Activated CD8-positive, alpha-beta memory T cell treated with anti-CD3 and anti-CD28 coated beads, Interleukin-2, amount 50 U/mL, for 1 hour (primary cell): Measurements from ENCODE around the gene TEAD1.

Experiments
- DNase-seq: peaks from one replicate; pipeline ENCODE4 v3.0.0-alpha.2; 2020; ENCODE audit errors: extremely low read depth

Gene TEAD1

GRCh38 chr11:12897867-12898266 lies 223.6 kb downstream of the TEAD1 start:
- DNase-seq = no peak

DNA sequence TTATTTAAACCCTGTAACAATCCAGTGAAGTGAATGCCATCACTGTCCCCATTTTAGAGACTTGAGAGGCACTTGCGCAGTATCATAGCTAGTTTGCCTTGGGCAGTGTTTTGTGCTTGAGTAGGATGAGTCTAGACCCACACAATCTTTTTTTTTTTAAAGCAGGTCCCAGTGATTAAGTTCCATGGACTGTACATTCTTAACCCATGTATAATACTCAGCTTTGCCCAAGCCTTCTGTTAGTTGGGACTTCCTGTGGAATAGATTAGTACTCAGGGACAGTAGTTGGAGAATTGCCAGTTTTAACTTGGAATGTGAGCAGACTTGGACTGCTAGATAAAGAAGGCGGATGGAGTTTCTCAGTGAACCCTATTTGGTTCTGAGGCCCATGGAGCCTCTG lies 226.3 kb downstream of the TEAD1 start:
- no peak for DNase-seq

DNA sequence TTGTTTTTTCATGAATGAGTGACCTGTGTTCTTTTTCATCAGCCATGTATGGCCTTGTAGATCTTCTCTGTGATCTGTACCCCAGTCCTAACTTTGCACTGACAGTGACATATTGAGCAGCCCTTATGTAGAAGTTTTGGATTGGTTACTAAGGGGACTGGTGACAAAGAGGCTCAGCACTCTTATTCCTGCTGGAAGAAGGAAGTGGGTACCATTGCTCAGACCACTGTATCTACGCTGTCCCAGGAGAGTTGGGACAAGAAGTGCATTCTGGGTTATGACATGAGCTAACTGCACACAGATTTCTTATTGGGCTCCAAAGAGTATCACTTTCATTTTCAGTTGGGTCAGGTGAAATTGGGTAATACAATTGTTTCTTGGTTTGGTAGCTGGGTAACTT lies 227.1 kb downstream of the TEAD1 start:
- DNase-seq = no peak

- DNase-seq = no peak
Measured at GRCh38 chr11:12901874-12902481, 227.8 kb downstream of the TEAD1 start.

DNA sequence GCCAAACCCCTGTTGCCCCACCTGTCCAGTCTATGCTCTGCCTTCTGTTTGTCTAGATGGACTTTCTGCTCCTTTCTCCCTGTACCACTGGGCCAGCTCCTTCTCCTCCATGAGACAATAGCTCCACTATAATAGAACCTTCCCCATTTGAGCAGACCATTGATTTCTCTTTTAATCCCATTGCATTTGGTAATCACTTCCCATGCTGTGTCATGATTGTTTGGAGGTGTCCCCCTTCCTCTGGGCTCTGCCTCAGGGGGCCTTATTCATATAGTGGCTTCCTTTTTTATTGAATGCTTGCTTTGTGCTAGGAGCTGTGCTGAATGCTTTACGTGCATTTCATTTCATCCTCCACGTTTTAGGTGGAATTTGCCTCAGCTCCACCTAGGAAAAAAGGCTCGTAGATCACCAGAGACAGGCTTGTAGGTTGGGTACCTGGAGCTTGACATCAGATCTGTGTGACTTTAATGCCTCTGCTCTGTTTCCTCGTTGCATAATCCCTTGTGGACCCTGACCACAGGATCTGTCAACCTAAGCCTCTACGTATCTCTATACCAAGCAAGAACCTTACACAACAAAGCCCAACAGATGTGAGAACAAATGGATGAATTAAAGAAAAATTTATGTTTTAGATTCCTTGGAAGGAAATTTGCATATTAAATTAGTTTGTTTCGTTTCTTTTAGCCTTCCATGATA lies 228.7 kb downstream of the TEAD1 start:
- DNase-seq = no peak

DNA sequence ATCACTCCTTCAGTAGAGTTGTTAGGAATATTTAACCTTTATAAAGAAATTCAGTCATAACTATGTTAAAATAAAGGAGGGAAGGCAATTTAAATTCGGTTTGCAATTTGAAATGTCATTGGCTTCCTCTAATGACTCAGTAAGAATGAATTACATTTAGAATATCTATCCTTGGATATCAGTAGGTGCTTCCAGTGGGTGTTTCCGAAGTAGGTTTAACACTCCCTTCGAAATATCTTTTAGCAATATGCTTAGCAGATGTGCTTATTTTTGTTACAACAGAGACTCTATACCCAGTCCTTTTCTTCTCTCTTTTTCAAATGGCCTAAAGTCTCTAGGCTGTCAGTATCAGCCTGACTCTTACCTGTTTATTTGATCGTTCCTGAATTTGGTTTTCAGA lies 231.2 kb downstream of the TEAD1 start:
- DNase-seq = no peak

GRCh38 chr11:12906501-12906900 lies 232.3 kb downstream of the TEAD1 start:
- DNase-seq = no peak

- no peak for DNase-seq
Measured at GRCh38 chr11:12909879-12910278, 235.7 kb downstream of the TEAD1 start.

DNA sequence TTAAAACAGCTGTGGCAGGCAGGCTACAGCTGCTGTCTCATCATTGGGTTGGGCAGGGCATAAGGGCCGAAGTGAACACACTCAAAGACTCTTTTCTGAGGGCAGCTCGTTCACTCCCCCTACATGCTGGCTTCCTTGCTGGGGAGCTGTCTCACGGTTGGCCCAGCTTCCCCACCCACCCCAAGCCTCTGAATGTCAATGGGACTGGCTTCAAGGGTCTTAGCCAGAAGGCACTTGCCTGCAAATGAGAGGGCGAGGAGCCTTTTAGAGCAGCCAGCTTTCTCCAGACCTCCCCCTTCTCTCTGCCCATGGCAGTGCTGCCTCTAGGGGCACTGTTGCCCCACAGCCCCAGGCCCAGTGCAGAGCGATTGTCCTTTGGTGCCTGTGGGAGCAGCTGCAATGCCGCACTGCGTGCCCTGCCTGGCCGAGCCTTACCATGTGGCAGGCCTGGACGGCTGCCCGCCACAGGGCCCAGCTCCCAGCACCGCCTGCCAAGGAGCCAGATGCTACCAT lies 240.2 kb downstream of the TEAD1 start:
- no peak for DNase-seq

- DNase-seq = no peak
Measured at GRCh38 chr11:12915093-12915492, 240.9 kb downstream of the TEAD1 start.

DNA sequence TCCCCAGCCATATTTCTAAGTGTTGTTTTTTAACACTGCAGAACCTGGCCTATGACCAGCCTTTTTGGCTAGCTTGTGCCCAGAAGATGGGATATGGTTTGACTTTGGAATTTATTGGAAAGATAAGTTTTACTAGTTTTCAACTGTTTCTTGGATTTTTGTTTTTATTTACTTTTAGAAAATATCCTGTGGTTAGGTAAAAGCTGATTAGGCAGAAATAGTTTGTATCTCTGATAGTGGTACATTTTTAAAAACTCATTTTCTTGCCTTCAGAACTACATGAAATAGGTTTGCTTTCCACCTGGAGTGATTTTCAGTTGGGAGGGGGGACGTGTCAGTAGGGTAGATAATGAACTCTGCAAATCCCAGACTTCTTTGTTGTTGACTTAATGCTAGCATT lies 243.6 kb downstream of the TEAD1 start:
- no peak for DNase-seq

GRCh38 chr11:12918667-12919066 lies 244.4 kb downstream of the TEAD1 start:
- DNase-seq = no peak

DNA sequence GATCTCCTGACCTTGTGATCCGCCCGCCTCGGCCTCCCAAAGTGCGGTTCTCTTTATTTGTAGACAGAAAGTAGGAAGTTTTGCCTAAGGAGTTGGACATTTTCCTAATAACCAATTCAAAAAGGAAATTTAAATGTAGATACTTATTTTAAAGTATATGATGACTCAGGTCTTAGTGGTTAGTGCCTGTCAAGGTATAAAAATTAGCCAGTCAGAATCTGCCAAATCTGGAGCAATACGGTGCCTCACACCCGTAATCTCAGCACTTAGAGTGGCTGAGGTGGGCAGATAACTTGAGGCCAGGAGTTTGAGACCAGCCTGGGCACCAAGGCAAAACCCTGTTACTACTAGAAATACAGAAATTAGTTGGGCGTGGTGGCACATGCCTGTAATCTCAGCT lies 248.2 kb downstream of the TEAD1 start:
- DNase-seq = no peak

DNA sequence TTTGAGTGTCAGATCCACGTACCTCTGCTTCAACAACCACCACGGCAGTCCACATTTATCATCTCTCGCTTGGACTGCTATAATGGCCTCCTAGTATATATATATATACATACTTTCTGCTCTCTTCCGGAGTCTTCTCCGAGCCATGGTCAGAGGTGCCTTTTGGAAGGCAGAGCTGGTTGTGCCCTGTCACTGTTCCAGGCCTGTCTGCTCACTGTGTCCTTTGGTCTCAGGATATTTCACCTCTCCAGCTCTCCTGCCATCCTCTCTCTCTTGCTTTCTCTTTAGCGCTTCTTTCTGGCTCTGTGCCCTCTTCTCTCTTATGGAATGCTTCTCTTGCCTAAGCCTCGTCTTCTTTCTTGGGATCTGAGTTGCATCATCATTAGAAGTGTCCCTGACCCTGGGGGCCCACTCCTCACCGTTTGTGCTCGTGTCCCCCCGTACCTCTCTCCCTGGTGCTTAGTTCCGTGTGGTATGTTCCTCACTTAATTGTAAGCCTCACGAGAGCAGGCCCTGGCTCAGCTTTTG lies 248.8 kb downstream of the TEAD1 start:
- no peak for DNase-seq

- no peak for DNase-seq
Measured at GRCh38 chr11:12924650-12925049, 250.4 kb downstream of the TEAD1 start.

- no peak for DNase-seq
Measured at GRCh38 chr11:12925520-12925919, 251.3 kb downstream of the TEAD1 start.

DNA sequence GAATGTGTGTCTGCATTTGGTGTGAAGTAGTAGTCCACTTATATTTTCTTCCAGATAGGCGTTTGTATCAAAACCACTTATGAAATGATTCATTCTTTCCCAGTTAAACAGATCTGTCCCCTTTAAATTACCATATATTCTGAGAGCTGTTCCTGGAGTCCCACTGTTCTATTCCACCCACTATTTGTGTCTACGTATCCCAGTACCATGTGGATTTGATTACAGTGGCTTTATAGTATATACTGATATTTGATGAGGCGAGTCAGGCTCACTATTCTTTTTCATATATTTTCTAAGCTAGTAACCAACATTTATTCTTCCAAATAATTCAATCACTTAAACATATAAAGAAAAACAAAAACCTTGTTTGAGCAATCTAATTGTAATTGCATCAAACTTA lies 253.0 kb downstream of the TEAD1 start:
- DNase-seq = no peak

DNA sequence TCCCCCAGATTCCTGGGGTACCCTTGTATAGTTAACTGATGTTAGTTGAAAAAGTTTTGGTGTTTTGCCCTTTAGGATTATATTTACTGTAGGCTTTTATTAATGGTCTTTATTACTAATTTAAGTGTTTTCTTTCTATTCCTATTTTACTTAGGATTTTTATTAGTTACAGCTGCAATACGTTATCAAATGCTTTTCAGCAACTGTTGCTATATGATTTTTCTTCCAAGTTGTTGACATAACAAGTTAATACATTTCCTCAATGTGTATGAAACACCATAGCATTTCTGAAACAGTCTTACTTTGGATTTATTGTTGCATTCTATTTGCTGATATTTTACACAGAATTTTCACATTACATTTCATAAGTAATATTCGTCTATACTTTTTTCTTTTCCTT lies 253.7 kb downstream of the TEAD1 start:
- DNase-seq = no peak

DNA sequence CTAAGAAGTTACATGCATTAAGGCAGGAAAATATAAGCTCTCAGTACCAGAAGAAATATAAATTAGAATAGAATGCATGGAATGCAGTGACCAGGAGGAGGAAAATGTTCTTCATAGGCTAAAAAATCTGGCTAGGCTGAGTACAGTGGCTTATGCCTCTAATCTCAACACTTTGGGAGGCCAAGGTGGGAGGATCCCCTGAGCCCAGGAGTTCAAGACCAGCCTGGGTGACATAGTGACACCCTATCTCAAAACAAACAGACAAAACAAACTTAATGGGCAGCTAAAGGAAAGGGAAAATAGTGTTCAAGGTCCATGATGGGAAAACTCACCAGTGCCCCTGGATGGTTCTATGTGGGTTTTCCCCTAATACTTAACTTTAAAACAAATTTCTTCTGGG lies 256.6 kb downstream of the TEAD1 start:
- no peak for DNase-seq

DNA sequence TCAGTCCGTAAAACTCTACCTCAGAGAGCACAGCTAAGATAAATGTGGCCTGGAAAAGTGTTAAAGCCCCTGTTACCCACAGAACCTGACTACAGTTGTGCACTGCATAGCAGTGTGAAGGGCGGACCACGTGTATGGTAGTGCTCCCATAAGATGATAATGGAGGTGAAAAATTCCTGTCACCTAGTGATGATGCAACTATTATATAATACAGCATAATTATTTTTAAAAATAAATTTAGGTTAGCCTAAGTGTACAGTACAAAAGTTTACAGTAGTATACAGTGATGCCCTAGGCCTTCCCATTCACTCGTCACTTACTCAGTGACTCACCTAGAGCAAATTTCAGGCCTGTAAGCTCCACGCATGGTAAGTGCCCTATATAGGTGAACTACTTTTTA lies 258.3 kb downstream of the TEAD1 start:
- no peak for DNase-seq

- no peak for DNase-seq
Measured at GRCh38 chr11:12936200-12936599, 262.0 kb downstream of the TEAD1 start.

- no peak for DNase-seq
Measured at GRCh38 chr11:12938590-12939247, 264.5 kb downstream of the TEAD1 start.

- no peak for DNase-seq
Measured at GRCh38 chr11:12941671-12942070, 267.4 kb downstream of the TEAD1 start.
